Spleen (tissue), 11 donors: ENCODE data around the gene PTCH1. TPM values are rescaled to one million over a fixed set of nuclear protein-coding genes. Genes with fewer than 3 reads are reported as not detected.

ENCODE experiments used
- DNase-seq: peaks from one replicate; pipeline ENCODE4 v3.0.0-alpha.2; 2020
- H3K27ac ChIP-seq, 8 donors: fragments of 200-600 bp; sonication (generic) in 7 of 8; 1 replicate in 4 of 8; 2 replicates in 4 of 8; pipeline versions ENCODE4 v1.5.0 to v1.8.0; 2016 to 2021; ENCODE audit warnings: inconsistent platforms in 4 of 8, mild to moderate bottlenecking in 4 of 8, moderate library complexity in 1 of 8
- H3K27me3 ChIP-seq, 7 donors: fragments of 200-600 bp; sonication (generic) in 6 of 7; replicated peaks in 1 of 7; 1 replicate in 4 of 7; 2 replicates in 3 of 7; pipeline versions ENCODE4 v1.5.0 to v1.8.0; 2016 to 2021; ENCODE audit warnings: inconsistent platforms in 3 of 7, mild to moderate bottlenecking in 1 of 7
- H3K36me3 ChIP-seq, 6 donors: fragments of 200-600 bp; sonication (generic) in 5 of 6; 1 replicate in 4 of 6; 2 replicates in 2 of 6; pipeline versions ENCODE4 v1.5.0 to v1.8.0; 2016 to 2021; ENCODE audit warnings: inconsistent platforms in 2 of 6
- H3K4me1 ChIP-seq, 6 donors: fragments of 200-600 bp; sonication (generic) in 5 of 6; 1 replicate in 3 of 6; 2 replicates in 3 of 6; pipeline versions ENCODE4 v1.5.0 to v1.8.0; 2016 to 2021; ENCODE audit warnings: inconsistent platforms in 3 of 6
- H3K4me3 ChIP-seq, 8 donors: fragments of 200-600 bp; sonication (generic) in 7 of 8; 1 replicate in 4 of 8; 2 replicates in 4 of 8; pipeline versions ENCODE4 v1.5.0 to v1.8.0; 2016 to 2021; ENCODE audit warnings: inconsistent platforms in 4 of 8, mild to moderate bottlenecking in 4 of 8, moderate library complexity in 2 of 8
- H3K9me3 ChIP-seq, 8 donors: fragments of 200-600 bp; sonication (generic) in 7 of 8; 1 replicate in 4 of 8; 2 replicates in 4 of 8; pipeline versions ENCODE4 v1.5.0 to v1.8.0; 2016 to 2021; ENCODE audit warnings: inconsistent platforms in 4 of 8
- POLR2A ChIP-seq, 3 donors: fragments of 450-650 bp; IDR thresholded peaks; one replicate each; pipeline ENCODE4 v1.5.1; 2017; ENCODE audit warnings: antibody characterized with exemption in 3 of 3, mild to moderate bottlenecking in 1 of 3
- POLR2AphosphoS5 ChIP-seq, 3 donors: sonication (generic); formaldehyde crosslinking; IDR thresholded peaks; one replicate each; pipeline ENCODE4 v1.5.1; 2017; ENCODE audit warnings: antibody characterized with exemption in 3 of 3
- WGBS, 5 donors: extraction: QIAGEN DNeasy Blood & Tissue Kit in 3 of 5; methylation state at CpG; one replicate each; pipeline versions ENCODE4 v1.1.5 to v1.1.7; 2013 to 2018; 5-methylcytosine and 5-hydroxymethylcytosine counted together
- intact Hi-C: fragments of 100-400 bp; cut with DNase I; formaldehyde crosslinking; loops from one replicate; pipeline ENCODE4 v1.15.0; 2023; ENCODE audit warnings: low total_unique reads
- polyA plus RNA-seq, 3 donors: library from polyadenylated mRNA; stranded (reverse); fragments of 200-250 nt; gene quantifications; one replicate each; pipeline ENCODE4 v1.2.1, GENCODE V29; 2013
- total RNA-seq, 7 donors: library from RNA; depleted of rRNA in 3 of 7; stranded (reverse); fragments of >200 nt in 3 of 7; fragmentation: NEBNext Ultra II Directional in 4 of 7; extraction: Animal tissue kit (Norgen Biotek cat#: 25700) in 4 of 7; gene quantifications; one replicate each; pipeline versions ENCODE4 v1.1.0 to v1.2.1, GENCODE V29; 2016 to 2021
- TF ChIP-seq, protein P1 (sequence below), 11 experiments: fragments of 200-600 bp in 7 of 11; fragments of 450-650 bp in 4 of 11; sonication (generic) in 4 of 11; IDR thresholded peaks in 8 of 11; conservative IDR thresholded peaks in 3 of 11; 1 replicate in 7 of 11; 2 replicates in 4 of 11; pipeline versions ENCODE4 v1.4.0 to v1.8.0; 2016 to 2021; ENCODE audit warnings: antibody characterized with exemption in 11 of 11, inconsistent platforms in 4 of 11, mild to moderate bottlenecking in 1 of 11
- donor health status: healthy with polysubstance abuse.
- donor health status: DM: no; HTN: no; CAD: no; lungs with moderate emphysema.
- donor health status: DM: no; HTN: no; CAD: no.
- donor health status: Bipolar disorder and iron deficiency.
- donor health status: healthy.
- donor health status: DM: no; HTN: no; CAD: no.
- donor health status: DM: yes; HTN: yes; CAD: no.

Gene PTCH1
- total and polyA plus RNA-seq, 10 donors: 0.70 to 32.1 (median 11.3) TPM

DNA sequence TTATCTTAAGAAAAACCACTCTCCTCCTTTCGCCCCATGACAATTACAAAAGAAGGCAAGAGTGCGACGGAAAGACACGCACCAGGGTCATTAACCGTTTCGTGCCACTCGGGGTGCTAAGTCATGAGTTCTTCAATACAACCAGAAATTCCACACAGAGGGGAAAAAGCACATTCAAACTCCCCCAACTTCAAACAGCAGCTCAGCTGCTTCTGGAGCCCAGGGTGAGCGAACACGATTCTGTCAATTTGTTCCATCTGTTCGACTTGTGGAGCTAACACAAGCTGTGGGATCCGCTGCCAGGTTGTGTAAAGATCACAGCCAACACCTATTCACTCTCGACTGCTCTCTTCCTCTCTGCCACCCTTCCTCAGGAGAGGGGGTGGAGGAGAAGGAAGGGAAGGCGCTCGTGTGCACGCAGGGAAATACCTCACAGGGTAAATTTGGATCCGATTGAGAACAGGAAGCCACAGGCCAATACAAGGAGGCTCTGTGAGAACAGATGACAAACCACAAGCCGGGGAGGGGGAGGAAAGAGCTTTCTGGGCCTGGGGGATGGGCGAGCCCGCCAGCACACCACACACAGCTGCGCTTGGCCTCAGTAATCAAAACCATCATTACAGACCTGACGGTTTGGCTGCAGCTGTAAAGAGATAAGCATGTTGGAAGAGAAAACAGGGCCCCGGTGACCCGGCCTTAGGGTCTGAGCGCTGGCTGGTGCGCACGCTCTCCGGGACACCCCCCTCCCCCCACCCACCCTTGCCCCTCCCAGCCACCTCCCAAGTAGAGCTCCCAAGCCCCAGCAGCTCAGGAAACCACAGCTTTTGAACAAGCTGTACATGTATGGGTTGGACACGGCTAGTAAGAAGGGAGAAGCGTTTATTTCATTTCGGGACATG, 54.3 kb downstream of the PTCH1 start:
- no peak for TF ChIP-seq POLR2A (IDR thresholded peaks at IDR 0.05)
- TF ChIP-seq, protein P1, sequence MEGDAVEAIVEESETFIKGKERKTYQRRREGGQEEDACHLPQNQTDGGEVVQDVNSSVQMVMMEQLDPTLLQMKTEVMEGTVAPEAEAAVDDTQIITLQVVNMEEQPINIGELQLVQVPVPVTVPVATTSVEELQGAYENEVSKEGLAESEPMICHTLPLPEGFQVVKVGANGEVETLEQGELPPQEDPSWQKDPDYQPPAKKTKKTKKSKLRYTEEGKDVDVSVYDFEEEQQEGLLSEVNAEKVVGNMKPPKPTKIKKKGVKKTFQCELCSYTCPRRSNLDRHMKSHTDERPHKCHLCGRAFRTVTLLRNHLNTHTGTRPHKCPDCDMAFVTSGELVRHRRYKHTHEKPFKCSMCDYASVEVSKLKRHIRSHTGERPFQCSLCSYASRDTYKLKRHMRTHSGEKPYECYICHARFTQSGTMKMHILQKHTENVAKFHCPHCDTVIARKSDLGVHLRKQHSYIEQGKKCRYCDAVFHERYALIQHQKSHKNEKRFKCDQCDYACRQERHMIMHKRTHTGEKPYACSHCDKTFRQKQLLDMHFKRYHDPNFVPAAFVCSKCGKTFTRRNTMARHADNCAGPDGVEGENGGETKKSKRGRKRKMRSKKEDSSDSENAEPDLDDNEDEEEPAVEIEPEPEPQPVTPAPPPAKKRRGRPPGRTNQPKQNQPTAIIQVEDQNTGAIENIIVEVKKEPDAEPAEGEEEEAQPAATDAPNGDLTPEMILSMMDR (IDR thresholded peaks at IDR 0.05 in 8 of 11, conservative IDR thresholded peaks at IDR 0.05 in 3 of 11): no peak
- peak; percentile 24 to 78 (median 64) for TF ChIP-seq POLR2AphosphoS5 (IDR thresholded peaks at IDR 0.05)
- intact Hi-C loops: no loop called here
- H3K4me3 ChIP-seq: peak overlapping the region in 6 of 8 donors; percentile 21 to 58 (median 25)
- peak; percentile 89 for DNase-seq
- no peaks in the 10 kb centered on the region for H3K9me3 ChIP-seq
- H3K27me3 ChIP-seq: peaks cover 0 to 65% (median 0%) of the 10 kb centered on the region in 7 donors
- WGBS, 5 donors: 2 to 6% (median 3%) methylated on average over 26 to 30 of the region's 30 CpGs
- H3K27ac ChIP-seq: peak overlapping the region in 6 of 8 donors; percentile 13 to 71 (median 58)
- H3K36me3 ChIP-seq: peaks cover 0 to 66% (median 11%) of the 10 kb centered on the region in 6 donors
- peaks cover 13 to 34% (median 23%) of the 10 kb centered on the region in 6 donors for H3K4me1 ChIP-seq

DNA sequence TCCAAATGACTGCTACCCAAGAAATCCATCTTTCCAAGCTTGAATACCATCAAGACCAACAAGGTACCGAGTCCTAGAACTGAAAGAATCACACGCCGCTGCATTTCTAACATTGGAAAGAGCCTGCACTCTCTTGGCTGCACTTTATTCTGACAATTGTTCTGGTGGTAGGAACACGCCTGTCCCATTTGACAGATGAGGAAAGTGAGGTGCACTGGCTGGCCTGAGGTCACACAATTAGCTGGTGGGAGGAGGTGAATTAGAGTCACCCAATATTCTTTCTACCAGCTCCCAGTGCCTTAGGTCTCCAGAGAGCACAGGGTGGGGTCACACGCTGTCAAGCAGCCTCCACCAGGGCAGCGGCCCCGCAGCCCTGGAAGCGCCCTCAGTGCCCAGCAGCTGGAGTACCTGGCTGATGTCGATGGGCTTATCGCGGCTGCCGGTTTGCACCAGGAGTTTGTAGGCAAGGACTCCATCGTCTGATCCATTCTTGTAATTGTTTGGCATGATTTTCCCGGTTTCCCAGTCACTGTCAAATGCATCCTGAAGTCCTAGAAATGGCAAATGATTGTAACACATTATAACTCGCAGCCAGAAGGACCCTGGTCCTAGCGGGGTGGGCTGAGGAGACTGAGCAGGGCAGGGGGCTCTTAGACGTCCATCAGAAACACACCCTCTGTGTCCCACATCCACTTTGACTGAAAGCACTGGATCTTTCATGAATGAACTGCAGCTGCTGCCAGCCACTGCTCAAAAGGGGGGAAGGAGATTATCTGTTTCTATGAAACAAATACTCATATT, 55.1 kb downstream of the PTCH1 start:
- Histone ChIP-seq H3K4me1 (peaks cover 13 to 34% (median 23%) of the 10 kb centered on the region in 6 donors), H3K36me3 (peaks cover 0 to 66% (median 9%) of the 10 kb centered on the region in 6 donors), H3K27me3 (peaks cover 0 to 65% (median 0%) of the 10 kb centered on the region in 7 donors), H3K27ac (peak overlapping the region in 6 of 8 donors; percentile 13 to 71 (median 58)), H3K4me3 (peak overlapping the region in 1 of 8 donors; percentile 58), H3K9me3 (no peaks in the 10 kb centered on the region)
- 80 to 90% (median 88%) methylated on average over 16 to 17 of the region's 17 CpGs for WGBS, 5 donors
- DNase-seq: no peak
- no peak for TF ChIP-seq POLR2A (IDR thresholded peaks at IDR 0.05)
- TF ChIP-seq, protein P1 (IDR thresholded peaks at IDR 0.05 in 8 of 11, conservative IDR thresholded peaks at IDR 0.05 in 3 of 11): no peak
- no peak for TF ChIP-seq POLR2AphosphoS5 (IDR thresholded peaks at IDR 0.05)
- intact Hi-C loops: no loop called here

DNA sequence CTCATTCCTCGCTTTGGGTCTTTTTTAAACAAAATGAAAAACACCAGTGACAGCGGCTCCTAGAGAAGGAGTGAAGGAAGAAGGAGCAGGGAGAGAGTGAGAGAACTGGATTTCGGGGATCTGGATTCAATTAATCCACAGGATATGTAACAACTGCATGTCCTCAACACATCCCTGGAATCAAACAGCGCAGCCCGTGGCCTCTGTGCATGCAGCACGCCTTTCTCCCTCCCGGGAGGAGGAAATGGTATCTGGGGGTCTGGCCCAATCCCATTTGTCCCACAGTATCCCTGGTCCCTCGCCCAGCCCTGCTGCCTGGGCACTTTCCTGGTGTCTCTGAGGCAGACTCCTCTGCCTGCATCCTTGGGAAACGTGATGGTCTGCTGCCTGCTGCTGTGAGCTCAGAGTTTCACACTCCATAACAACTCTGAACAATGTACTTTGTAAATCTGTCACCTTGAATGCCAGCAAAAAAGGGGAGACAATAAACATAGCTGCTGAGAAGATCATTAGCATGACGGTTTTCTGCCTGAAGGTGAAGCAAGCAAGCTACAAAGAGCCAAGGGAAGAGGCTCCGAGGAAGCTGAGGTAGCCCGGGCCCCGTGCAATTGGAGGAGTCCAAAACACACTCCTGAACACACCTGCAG, 56.1 kb downstream of the PTCH1 start:
- Histone ChIP-seq H3K36me3 (peaks cover 0 to 66% (median 7%) of the 10 kb centered on the region in 6 donors), H3K4me3 (no peak overlapping the region), H3K27ac (no peak overlapping the region), H3K4me1 (peaks cover 13 to 34% (median 23%) of the 10 kb centered on the region in 6 donors), H3K27me3 (peaks cover 0 to 59% (median 0%) of the 10 kb centered on the region in 7 donors), H3K9me3 (no peaks in the 10 kb centered on the region)
- intact Hi-C loops: no loop called here
- 88 to 95% (median 90%) methylated on average over 12 to 13 of the region's 13 CpGs for WGBS, 5 donors
- DNase-seq: no peak
- no peak for TF ChIP-seq POLR2AphosphoS5 (IDR thresholded peaks at IDR 0.05)
- TF ChIP-seq POLR2A (IDR thresholded peaks at IDR 0.05): no peak
- TF ChIP-seq, protein P1 (IDR thresholded peaks at IDR 0.05 in 8 of 11, conservative IDR thresholded peaks at IDR 0.05 in 3 of 11): no peak
